Measurements from ENCODE around the gene TIGAR.

The TIGAR gene

GRCh38 chr12:4282892-4283511 lies 38.0 kb upstream of the TIGAR start:
- no peak for DNase-seq

GRCh38 chr12:4283512-4284255 lies 37.3 kb upstream of the TIGAR start:
- no peak for DNase-seq

GRCh38 chr12:4284306-4284705 lies 36.7 kb upstream of the TIGAR start:
- peak in 1 of 2 experiments; percentile 14 for DNase-seq

GRCh38 chr12:4285070-4285469 lies 35.9 kb upstream of the TIGAR start:
- peak in 1 of 2 experiments; percentile 13 for DNase-seq

- DNase-seq, result peak; percentile 20 to 27
Measured at GRCh38 chr12:4286228-4286627, 34.8 kb upstream of the TIGAR start.

- DNase-seq, result peak in 1 of 2 experiments; percentile 18
Measured at GRCh38 chr12:4286771-4287317, 34.2 kb upstream of the TIGAR start.

- peak; percentile 37 to 39 for DNase-seq
Measured at GRCh38 chr12:4287325-4288211, 33.4 kb upstream of the TIGAR start.

- peak; percentile 23 to 35 for DNase-seq
Measured at GRCh38 chr12:4288296-4289131, 32.5 kb upstream of the TIGAR start.

GRCh38 chr12:4289231-4289878 lies 31.7 kb upstream of the TIGAR start:
- peak; percentile 15 to 16 for DNase-seq

- DNase-seq, result peak; percentile 13 to 14
Measured at GRCh38 chr12:4289998-4290790, 30.8 kb upstream of the TIGAR start.

- DNase-seq, result peak; percentile 14 to 20
Measured at GRCh38 chr12:4292341-4293073, 28.5 kb upstream of the TIGAR start.

GRCh38 chr12:4293299-4293965 lies 27.6 kb upstream of the TIGAR start:
- peak; percentile 67 to 73 for DNase-seq

GRCh38 chr12:4293966-4294505 lies 27.0 kb upstream of the TIGAR start:
- no peak for DNase-seq

- DNase-seq, result no peak
Measured at GRCh38 chr12:4296751-4297150, 24.3 kb upstream of the TIGAR start.

- no peak for DNase-seq
Measured at GRCh38 chr12:4297617-4298016, 23.4 kb upstream of the TIGAR start.

- DNase-seq, result no peak
Measured at GRCh38 chr12:4300883-4301282, 20.1 kb upstream of the TIGAR start.

- DNase-seq, result no peak
Measured at GRCh38 chr12:4301932-4302501, 19.0 kb upstream of the TIGAR start.

GRCh38 chr12:4302881-4303280 lies 18.1 kb upstream of the TIGAR start:
- DNase-seq, result no peak

GRCh38 chr12:4303750-4304149 lies 17.3 kb upstream of the TIGAR start:
- DNase-seq, result no peak

All from activated T-cell treated with anti-CD3 and anti-CD28 coated beads, Interleukin-2, amount 50 U/mL, for 48 hours (primary cell).